Ascending aorta (tissue), 2 donors: ENCODE results near the gene EVC2. TPM values are rescaled to one million over a fixed set of nuclear protein-coding genes. Genes with fewer than 3 reads are reported as not detected.

Experiments
- DNase-seq, 2 donors: peaks; one replicate each; pipeline ENCODE4 v3.0.0-alpha.2; 2019; ENCODE audit warnings: low spot score in 2 of 2
- H3K27ac ChIP-seq, 2 donors: fragments of 200-600 bp; sonication (generic); one replicate each; pipeline ENCODE4 v1.5.1; 2016 to 2017; ENCODE audit warnings: mild to moderate bottlenecking in 1 of 2
- H3K27me3 ChIP-seq: fragments of 200-600 bp; sonication (generic); one replicate; pipeline ENCODE4 v1.5.1; 2017
- H3K36me3 ChIP-seq, 2 donors: fragments of 200-600 bp; sonication (generic); one replicate each; pipeline ENCODE4 v1.5.1; 2016
- H3K4me1 ChIP-seq, 2 donors: fragments of 200-600 bp; sonication (generic); one replicate each; pipeline ENCODE4 v1.5.1; 2016 to 2017; ENCODE audit warnings: mild to moderate bottlenecking in 1 of 2
- H3K4me3 ChIP-seq, 2 donors: fragments of 200-600 bp; sonication (generic); one replicate each; pipeline ENCODE4 v1.5.1; 2016 to 2017; ENCODE audit warnings: mild to moderate bottlenecking in 1 of 2
- H3K9me3 ChIP-seq, 2 donors: fragments of 200-600 bp; sonication (generic); one replicate each; pipeline ENCODE4 v1.5.1; 2016
- CTCF ChIP-seq, 3 experiments: fragments of 200-600 bp in 2 of 3; fragments of 450-650 bp in 1 of 3; sonication (generic) in 2 of 3; IDR thresholded peaks; one replicate each; pipeline ENCODE4 v1.5.1; 2016 to 2019; ENCODE audit warnings: antibody characterized with exemption in 3 of 3, mild to moderate bottlenecking in 1 of 3, moderate library complexity in 1 of 3
- intact Hi-C: fragments of 100-400 bp; cut with DNase I; formaldehyde crosslinking; loops from one replicate; pipeline ENCODE4 v1.15.1; 2023
- total RNA-seq: library from RNA; depleted of rRNA; stranded (reverse); fragments of >200 nt; gene quantifications from one replicate; pipeline ENCODE4 v1.1.0, GENCODE V29; 2016

EVC2 gene
- total RNA-seq, 1 donor from 2014 or later = 5.7 TPM

- DNase-seq = no peak
- H3K36me3 ChIP-seq = peaks cover 5 to 14% of the 10 kb centered on the region in 2 donors
- intact Hi-C loops = no loop called here
- peaks cover 0 to 6% of the 10 kb centered on the region in 2 donors for H3K4me1 ChIP-seq
- no peaks in the 10 kb centered on the region for H3K27me3 ChIP-seq
- no peaks in the 10 kb centered on the region for H3K9me3 ChIP-seq
- no peak for TF ChIP-seq CTCF (IDR thresholded peaks at IDR 0.05)
- no peak overlapping the region for H3K4me3 ChIP-seq
- no peak overlapping the region for H3K27ac ChIP-seq
These were observed 6.4 kb downstream of the EVC2 start for GRCh38 chr4:5701971-5702370.

- Histone ChIP-seq H3K36me3 (peaks cover 14 to 29% of the 10 kb centered on the region in 2 donors), H3K4me3 (no peak overlapping the region), H3K9me3 (no peaks in the 10 kb centered on the region), H3K4me1 (no peaks in the 10 kb centered on the region), H3K27ac (no peak overlapping the region), H3K27me3 (no peaks in the 10 kb centered on the region)
- TF ChIP-seq CTCF (IDR thresholded peaks at IDR 0.05) = no peak
- intact Hi-C loops = no loop called here
- DNase-seq = no peak
These were observed 7.9 kb downstream of the EVC2 start for GRCh38 chr4:5700459-5700858.

- intact Hi-C loops = no loop called here
- peaks cover 46 to 55% of the 10 kb centered on the region in 2 donors for H3K36me3 ChIP-seq
- no peaks in the 10 kb centered on the region for H3K27me3 ChIP-seq
- H3K9me3 ChIP-seq = no peaks in the 10 kb centered on the region
- H3K4me1 ChIP-seq = no peaks in the 10 kb centered on the region
- no peak for TF ChIP-seq CTCF (IDR thresholded peaks at IDR 0.05)
- no peak overlapping the region for H3K27ac ChIP-seq
- no peak overlapping the region for H3K4me3 ChIP-seq
- DNase-seq = no peak
These were observed 12.0 kb downstream of the EVC2 start for GRCh38 chr4:5696341-5696740.

GRCh38 chr4:5693871-5694270 lies 14.5 kb downstream of the EVC2 start:
- peaks cover 66 to 73% of the 10 kb centered on the region in 2 donors for H3K36me3 ChIP-seq

GRCh38 chr4:5691491-5692132 lies 16.7 kb downstream of the EVC2 start:
- TF ChIP-seq CTCF (IDR thresholded peaks at IDR 0.05) = no peak
- Histone ChIP-seq H3K4me1 (no peaks in the 10 kb centered on the region), H3K36me3 (peaks cover 69 to 86% of the 10 kb centered on the region in 2 donors), H3K4me3 (no peak overlapping the region), H3K27ac (no peak overlapping the region), H3K27me3 (no peaks in the 10 kb centered on the region), H3K9me3 (no peaks in the 10 kb centered on the region)
- intact Hi-C loops = no loop called here
- no peak for DNase-seq

More at GRCh38 chr4:5693871-5694270, 14.5 kb downstream of the EVC2 start:
- no peak overlapping the region for H3K4me3 ChIP-seq
- no peak for TF ChIP-seq CTCF (IDR thresholded peaks at IDR 0.05)
- no peak overlapping the region for H3K27ac ChIP-seq
- H3K9me3 ChIP-seq = no peaks in the 10 kb centered on the region
- H3K27me3 ChIP-seq = no peaks in the 10 kb centered on the region
- H3K4me1 ChIP-seq = no peaks in the 10 kb centered on the region
- DNase-seq = no peak
- intact Hi-C loops = no loop called here

GRCh38 chr4:5689065-5689464 lies 19.3 kb downstream of the EVC2 start:
- no peak for DNase-seq
- Histone ChIP-seq H3K9me3 (no peaks in the 10 kb centered on the region), H3K27me3 (no peaks in the 10 kb centered on the region), H3K27ac (no peak overlapping the region), H3K4me3 (no peak overlapping the region), H3K36me3 (peaks cover 76 to 89% of the 10 kb centered on the region in 2 donors), H3K4me1 (no peaks in the 10 kb centered on the region)
- TF ChIP-seq CTCF (IDR thresholded peaks at IDR 0.05) = no peak
- intact Hi-C loops = no loop called here
